GM21367 (cell line): ENCODE data around the gene COL23A1.

Source experiments
- ATAC-seq: cut with Tn5 transposase; IDR thresholded peaks from one replicate; pipeline ENCODE4 v1.9.1; 2021; ENCODE audit not compliant: unreplicated experiment

The COL23A1 gene

DNA sequence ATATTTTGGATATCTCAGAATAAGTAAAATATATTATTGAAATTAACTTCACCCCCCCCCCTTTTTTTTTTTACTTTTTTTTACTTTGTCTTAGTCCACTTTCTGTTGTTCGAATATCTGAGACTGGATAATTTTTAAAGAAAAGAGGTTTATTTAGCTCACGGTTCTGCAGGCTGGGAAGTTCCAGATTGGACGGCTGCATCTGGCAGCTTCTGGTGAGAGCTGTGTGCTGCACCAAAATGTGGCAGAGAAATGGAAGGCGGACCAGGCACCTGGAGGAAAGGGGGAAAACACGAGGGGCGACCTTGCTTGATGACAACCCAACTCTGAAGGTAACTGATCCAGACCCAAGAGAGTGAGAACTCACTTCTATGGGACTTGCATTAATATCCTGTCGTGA lies 397.4 kb downstream of the COL23A1 start:
- no peak for ATAC-seq

- ATAC-seq, result no peak
These were observed 397.9 kb downstream of the COL23A1 start for GRCh38 chr5:178192244-178192643.

GRCh38 chr5:178191661-178192060 lies 398.5 kb downstream of the COL23A1 start:
- ATAC-seq, result no peak

GRCh38 chr5:178189433-178189832 lies 400.8 kb downstream of the COL23A1 start:
- no peak for ATAC-seq
